Panc1 (cell line): ENCODE data around the gene CCM2L.

Experiments used
- POLR2AphosphoS5 ChIP-seq: IDR thresholded peaks from 2 replicates; pipeline ENCODE4 v1.6.1; 2012; ENCODE audit warnings: mild to moderate bottlenecking, low read depth, low read length, moderate library complexity
- REST ChIP-seq, 2 experiments: IDR thresholded peaks; 2 replicates each; pipeline ENCODE4 v1.6.1; 2011 to 2012; ENCODE audit warnings: low read depth in 2 of 2, control low read depth in 1 of 2, low read length in 1 of 2, mild to moderate bottlenecking in 1 of 2, moderate library complexity in 1 of 2; ENCODE audit not compliant: insufficient read depth in 1 of 2
- SIN3A ChIP-seq: IDR thresholded peaks from 2 replicates; pipeline ENCODE4 v1.6.1; 2012; ENCODE audit warnings: low read depth, mild to moderate bottlenecking, low read length, moderate library complexity, borderline replicate concordance; ENCODE audit not compliant: insufficient read depth
- TF ChIP-seq, protein P1 (sequence below): fragments of 450-650 bp; IDR thresholded peaks from 2 replicates; pipeline ENCODE4 v1.5.1; 2017; ENCODE audit warnings: mild to moderate bottlenecking

DNA sequence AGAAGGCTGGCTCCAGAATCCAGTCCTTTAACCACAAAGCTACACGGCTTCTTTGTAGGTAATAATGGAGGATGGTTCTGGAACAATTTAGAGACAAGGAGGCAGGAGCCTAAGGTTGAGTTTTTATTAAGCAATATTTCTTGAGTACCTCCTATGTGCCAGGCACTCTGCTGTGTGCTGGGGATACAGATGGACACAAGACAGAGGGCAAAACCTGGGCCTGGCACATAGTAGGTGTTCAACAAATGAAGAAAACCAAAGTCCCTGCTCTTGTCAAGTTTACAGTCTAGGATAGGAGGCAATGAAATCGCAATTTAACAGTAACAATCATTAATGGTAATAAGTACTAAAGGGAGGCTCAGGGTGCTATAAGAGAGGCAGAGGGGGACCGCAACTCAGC, 17.4 kb downstream of the CCM2L start:
- TF ChIP-seq, protein P1, sequence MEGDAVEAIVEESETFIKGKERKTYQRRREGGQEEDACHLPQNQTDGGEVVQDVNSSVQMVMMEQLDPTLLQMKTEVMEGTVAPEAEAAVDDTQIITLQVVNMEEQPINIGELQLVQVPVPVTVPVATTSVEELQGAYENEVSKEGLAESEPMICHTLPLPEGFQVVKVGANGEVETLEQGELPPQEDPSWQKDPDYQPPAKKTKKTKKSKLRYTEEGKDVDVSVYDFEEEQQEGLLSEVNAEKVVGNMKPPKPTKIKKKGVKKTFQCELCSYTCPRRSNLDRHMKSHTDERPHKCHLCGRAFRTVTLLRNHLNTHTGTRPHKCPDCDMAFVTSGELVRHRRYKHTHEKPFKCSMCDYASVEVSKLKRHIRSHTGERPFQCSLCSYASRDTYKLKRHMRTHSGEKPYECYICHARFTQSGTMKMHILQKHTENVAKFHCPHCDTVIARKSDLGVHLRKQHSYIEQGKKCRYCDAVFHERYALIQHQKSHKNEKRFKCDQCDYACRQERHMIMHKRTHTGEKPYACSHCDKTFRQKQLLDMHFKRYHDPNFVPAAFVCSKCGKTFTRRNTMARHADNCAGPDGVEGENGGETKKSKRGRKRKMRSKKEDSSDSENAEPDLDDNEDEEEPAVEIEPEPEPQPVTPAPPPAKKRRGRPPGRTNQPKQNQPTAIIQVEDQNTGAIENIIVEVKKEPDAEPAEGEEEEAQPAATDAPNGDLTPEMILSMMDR, result no peak
- no peak for TF ChIP-seq POLR2AphosphoS5
- TF ChIP-seq SIN3A, result no peak
- no peak for TF ChIP-seq REST (IDR thresholded peaks at IDR 0.05; ENCODE audit: insufficient read depth in 1 of 2, low read depth in 2 of 2, low read length in 1 of 2)
